ENCODE measurements around the gene RNF213.
"Not testable (repeated sequence)": the region's sequence is repeated elsewhere in the genome, so short reads cannot be mapped to it uniquely, and the experiment has no call there.

The RNF213 gene

DNA sequence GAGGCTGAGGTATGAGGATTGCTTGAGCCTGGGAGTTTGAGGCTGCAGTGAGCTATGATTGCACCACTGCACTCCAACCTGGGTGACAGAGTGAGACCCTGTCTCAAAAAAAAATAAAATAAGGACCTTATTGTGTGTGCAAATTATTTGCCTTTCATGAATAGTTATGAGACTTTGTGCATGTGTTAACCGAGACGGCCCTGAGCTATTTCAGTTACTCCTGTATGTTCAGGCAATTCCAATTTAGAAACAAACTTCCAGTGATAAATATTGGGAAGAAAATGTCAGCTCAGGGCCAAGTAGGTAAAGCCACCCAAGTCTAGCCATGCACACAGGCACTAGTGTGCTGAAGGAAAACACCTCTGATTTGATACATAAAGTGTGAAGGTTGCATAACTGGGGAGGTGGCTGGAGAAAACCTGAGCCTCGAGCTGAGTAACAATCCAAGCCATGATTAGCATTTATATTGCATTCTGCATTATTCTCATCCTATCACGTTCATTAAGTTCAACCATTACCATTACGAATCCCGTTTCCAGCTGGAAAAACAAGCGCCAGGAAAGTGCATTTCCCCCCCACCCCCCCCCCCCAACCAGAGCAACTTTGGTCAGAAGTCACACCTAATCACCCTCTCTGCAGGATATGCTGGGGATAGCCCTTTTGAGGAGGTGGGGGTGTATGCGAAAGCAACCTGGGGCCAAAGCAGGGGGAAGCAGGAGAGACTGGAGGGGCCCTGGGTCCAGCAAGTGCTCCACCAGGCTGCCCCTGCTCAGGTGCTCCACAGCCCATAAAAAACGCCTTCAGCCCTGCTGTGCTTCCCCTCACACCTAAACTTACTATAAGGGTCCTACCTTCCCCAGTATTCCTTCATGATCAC lies 135.7 kb downstream of the RNF213 start:
- no peak for DNase-seq

DNA sequence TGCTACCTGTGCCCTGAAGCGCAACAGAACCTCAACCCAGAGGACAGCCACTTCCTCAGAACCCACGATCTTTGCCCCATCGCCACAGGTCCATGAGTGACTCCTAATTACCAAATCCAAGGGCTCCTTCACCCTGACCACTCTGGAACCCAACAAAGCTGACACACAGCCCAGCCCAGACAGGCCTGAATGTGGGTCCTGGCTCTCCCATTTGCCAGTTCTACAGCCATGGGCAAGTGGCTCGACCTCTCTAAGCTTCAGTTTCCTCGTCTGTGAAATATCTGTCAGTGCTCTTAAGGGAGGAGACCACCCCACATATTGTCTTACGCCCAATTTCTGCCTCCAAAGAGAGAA lies 136.4 kb downstream of the RNF213 start:
- DNase-seq, result no peak

DNA sequence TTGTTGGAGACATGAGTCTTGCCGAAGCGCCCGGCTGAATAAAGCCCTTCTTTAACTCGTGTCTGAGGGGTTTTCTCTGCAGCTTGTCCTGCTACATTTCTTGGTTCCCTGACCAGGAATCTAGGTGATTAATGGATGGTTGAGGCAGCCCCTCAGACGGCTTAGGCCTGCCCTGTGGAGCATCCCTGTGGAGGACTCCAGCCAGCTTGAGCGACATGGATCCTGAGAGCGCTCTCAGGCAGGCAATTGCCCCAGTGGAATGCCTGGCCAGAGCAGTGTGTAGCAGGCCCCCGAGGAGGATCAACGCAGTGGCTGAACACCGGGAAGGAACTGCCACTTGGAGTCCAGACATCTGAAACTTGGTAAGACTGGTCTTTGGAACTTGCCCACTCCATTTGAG lies 137.0 kb downstream of the RNF213 start:
- no peak for DNase-seq

DNA sequence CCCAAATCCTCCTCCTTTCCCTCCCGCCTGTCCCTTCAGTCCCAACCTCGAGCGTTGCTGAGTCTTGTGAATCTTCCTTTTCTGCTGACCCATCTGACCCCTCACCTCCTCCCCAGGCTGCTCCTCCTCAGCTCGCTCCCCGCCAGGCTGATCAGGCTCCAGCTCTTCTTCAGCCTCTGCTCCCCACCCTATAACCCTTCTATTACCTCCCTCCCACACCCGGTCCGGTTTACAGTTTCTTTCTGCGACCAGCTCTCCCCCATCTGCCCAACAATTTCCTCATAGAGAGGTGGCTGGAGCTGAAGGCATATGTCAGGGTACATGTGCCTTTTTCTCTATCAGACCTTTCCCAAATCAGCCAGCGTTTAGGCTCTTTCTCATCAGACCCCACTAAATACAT lies 140.4 kb downstream of the RNF213 start:
- not testable (repeated sequence) for DNase-seq

DNA sequence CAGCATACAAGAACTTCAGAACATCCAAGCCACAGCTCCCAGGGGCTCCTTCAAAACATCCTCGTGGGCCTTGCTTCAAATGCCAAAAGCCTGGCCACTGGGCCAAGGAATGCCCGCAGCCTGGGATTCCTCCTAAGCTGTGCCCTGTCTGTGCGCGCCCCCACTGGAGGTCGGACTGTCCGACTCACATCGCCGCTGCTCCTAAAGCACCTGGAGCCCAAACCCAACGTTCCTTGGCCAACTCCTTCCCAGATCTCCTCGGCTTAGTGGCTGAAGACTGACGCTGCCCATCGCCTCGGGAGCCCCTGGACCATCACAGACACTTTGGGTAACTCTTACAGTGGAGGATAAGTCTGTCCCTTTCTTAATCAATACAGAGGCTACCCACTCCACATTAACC lies 141.4 kb downstream of the RNF213 start:
- DNase-seq, result not testable (repeated sequence)

DNA sequence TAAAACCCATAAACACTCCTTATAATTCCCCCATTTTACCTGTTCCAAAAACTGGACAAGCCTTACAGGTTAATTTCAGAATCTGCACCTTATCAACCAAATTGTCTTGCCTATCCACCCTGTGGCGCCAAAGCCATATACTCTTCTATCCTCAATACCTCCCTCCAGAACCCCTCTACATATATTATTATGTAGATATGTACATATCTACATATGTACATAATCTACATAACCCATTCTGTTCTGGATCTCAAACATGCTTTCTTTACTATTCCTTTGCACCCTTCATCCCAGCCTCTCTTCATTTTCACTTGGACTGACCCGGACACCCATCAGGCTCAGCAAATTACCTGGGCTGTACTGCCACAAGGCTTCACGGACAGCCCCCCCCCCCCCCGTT lies 142.3 kb downstream of the RNF213 start:
- DNase-seq, result no peak

GRCh38 chr17:80406146-80406545 lies 145.5 kb downstream of the RNF213 start:
- no peak for DNase-seq

GRCh38 chr17:80407917-80408316 lies 147.3 kb downstream of the RNF213 start:
- DNase-seq, result not testable (repeated sequence)

- no peak for DNase-seq
Measured at GRCh38 chr17:80408872-80409271, 148.2 kb downstream of the RNF213 start.

DNA sequence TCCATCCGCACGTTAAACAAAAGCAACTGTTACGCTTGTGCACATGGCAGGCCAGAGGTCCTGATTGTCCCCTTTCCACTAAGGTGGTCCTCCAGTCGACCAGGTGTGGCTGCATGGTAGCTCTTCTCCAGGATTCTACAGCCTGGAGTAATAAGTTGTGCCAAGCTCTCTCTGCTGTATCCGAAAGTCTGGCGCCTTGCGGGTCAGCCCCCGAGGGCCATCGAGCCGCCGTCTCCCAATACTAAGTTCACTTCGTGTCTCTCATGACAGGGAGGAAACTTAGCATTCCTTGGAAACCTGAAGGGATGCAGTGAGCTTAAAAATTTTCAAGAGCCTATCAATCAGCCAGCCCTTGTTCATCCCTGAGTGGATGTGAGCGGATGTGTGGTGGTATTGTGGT lies 149.0 kb downstream of the RNF213 start:
- DNase-seq, result no peak

DNA sequence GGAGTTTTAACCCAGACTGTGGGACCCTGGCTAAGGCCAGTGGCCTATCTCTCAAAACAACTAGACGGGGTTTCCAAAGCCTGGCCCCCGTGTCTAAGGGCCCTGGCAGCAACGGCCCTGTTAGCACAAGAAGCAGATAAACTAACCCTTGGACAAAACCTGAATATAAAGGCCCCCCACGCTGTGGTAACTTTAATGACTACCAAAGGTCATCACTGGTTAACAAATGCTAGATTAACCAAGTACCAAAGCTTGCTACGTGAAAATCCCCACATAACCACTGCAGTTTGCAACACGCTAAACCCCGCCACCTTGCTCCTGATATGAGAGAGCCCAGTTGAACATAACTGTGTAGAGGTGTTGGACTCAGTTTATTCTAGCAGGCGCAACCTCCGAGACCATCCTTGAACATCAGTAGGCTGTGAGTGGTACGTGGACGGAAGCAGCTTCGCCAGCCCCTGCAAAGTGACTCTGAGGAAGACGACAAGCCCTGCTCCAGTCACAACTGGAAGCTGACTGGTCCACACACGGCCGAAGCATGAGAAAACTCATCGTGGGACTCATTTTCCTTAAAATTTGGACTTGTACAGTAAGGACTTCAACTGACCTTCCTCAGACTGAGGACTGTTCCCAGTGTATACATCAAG lies 149.9 kb downstream of the RNF213 start:
- DNase-seq, result not testable (repeated sequence)

- peak; percentile 55 for DNase-seq
Measured at GRCh38 chr17:80413771-80414507, 153.3 kb downstream of the RNF213 start.

DNA sequence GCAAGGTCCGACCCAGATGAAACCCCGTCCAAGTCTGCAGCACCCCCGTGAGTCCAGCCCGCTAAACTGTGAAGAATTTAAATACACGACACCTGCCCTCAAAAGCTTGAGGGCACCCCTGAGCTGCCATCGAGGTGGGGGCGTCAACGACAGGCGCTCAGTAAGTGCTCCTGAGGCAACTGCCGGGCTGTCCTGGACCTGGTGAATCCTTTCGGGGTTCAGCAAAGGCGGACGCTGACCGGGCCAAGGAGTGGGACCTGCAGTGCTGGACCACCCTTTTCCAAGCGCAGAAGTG lies 153.8 kb downstream of the RNF213 start:
- peak; percentile 55 for DNase-seq

- peak; percentile 97 for DNase-seq
Measured at GRCh38 chr17:80414803-80415625, 154.4 kb downstream of the RNF213 start, which contains the start of gene ENDOV. Gene ENDOV, plus strand, starts transcription at chr17:80415167. Its CDS starts 28 bp downstream, at chr17:80415195.

DNA sequence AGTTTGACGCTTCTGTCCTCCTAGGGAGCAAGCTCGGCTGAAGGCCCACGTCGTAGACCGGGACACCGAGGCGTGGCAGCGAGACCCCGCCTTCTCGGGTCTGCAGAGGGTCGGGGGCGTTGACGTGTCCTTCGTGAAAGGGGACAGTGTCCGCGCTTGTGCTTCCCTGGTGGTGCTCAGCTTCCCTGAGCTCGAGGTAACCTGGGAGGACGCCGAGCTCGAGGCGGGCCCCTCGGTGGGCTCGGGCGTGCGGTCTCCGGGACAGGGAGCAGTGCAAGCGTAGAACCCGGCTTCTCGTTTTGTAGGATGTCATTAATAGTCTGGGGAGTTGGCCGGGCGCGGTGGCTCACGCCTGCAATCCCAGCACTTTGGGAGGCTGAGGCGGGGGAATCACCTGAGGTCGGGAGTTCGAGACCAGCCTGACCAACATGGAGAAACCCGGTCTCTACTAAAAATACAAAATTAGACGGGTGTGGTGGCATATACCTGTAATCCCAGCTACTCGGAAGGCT lies 155.0 kb downstream of the RNF213 start:
- DNase-seq, result no peak

DNA sequence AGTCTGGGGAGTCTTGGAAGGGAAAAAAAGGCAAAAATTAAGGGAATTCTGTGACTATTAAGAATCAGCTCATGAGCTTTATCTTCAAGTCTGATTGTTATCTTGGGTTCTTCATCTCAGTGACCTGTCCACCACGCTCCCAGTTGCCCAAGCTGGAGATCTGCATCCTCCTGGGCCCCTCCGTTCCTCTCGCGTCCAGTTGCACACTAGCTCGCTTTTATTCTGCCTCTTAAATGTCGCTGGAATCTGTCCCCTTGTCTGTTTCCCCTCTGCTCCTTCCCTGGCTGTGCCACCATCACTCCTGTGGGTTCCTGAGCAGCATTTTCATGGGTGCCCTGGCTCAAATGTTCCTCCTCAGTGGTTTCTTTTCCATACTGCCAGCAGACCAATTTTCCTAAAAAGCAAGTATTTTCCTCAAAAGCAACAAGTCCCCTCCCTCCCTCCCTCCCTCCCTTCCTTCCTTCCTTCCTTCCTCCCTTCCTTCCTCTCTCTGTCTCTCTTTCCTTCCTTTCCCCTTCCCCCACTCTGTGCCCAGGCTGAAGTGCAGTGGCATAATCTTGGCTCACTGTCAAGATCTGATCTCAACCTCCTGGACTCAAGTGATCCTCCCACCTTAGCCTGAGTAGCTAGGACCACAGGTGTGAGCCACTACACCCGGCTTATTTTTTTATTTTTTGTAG lies 155.7 kb downstream of the RNF213 start:
- no peak for DNase-seq

DNA sequence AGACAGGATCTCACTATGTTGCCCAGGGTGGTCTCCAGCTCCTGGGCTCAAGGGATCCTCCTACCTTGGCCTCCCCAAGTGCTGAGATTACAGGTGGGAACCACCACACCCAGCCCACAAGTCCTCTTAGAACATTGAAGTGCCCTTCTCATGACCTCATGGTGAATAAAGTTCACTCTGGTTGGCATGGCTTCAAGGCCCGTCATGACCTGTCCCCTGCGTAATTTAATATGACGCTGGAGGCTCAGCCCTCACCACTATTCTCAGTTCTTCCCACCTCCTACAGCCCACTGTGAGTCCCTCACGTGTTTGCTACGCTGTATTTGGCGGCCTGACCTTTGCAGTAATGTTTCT lies 156.3 kb downstream of the RNF213 start:
- no peak for DNase-seq

DNA sequence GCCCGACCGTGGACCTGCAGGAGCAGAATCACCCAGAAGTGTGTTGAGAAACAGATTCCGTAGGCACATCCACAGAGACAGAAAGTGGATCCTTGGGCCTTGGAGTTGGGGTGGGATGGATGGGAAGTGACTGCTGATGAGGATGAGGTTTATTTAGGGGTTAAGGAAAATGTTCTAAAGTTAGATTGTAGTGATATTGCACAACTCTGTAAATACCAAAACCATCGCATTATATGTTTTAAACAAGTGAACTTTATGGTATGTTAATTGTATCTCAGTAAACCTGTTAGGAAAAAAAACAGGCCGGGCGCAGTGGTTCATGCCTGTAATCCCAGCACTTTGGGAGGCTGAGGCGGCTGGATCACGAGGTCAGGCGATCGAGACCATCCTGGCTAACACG lies 157.9 kb downstream of the RNF213 start:
- no peak for DNase-seq

- DNase-seq, result no peak
Measured at GRCh38 chr17:80419255-80419654, 158.6 kb downstream of the RNF213 start.

GRCh38 chr17:80421381-80422090 lies 160.9 kb downstream of the RNF213 start:
- DNase-seq, result peak; percentile 74

- peak; percentile 22 for DNase-seq
Measured at GRCh38 chr17:80422276-80422675, 161.6 kb downstream of the RNF213 start.

GRCh38 chr17:80422981-80423380 lies 162.3 kb downstream of the RNF213 start:
- DNase-seq, result no peak
